HUES64 (cell line): ENCODE measurements around the gene SLC39A7.

Experiments
- H3K27ac ChIP-seq: 2 replicates; pipeline ENCODE4 v1.7.0; 2013; ENCODE audit warnings: low read depth, low read length, inconsistent platforms
- H3K27me3 ChIP-seq: 2 replicates; pipeline ENCODE4 v1.6.1; 2013; ENCODE audit warnings: mild to moderate bottlenecking, low read length; ENCODE audit not compliant: insufficient read depth
- H3K36me3 ChIP-seq: 2 replicates; pipeline ENCODE4 v1.6.1; 2013; ENCODE audit warnings: mild to moderate bottlenecking, low read length; ENCODE audit not compliant: insufficient read depth
- H3K4me1 ChIP-seq: 2 replicates; pipeline ENCODE4 v1.6.1; 2013; ENCODE audit warnings: mild to moderate bottlenecking, low read length, moderate library complexity; ENCODE audit not compliant: insufficient read depth
- H3K4me3 ChIP-seq: 2 replicates; pipeline ENCODE4 v1.5.1; 2013; ENCODE audit warnings: mild to moderate bottlenecking, low read length, moderate library complexity
- H3K9ac ChIP-seq: 2 replicates; pipeline ENCODE4 v1.6.1; 2013; ENCODE audit warnings: mild to moderate bottlenecking, low read depth, low read length
- H3K9me3 ChIP-seq: 2 replicates; pipeline ENCODE4 v1.6.1; 2013; ENCODE audit warnings: low read depth, low read length; ENCODE audit not compliant: insufficient read depth
- WGBS: fragments of 150-250, 120-280 bp; methylation state at CpG from one replicate; pipeline ENCODE4 v1.1.7; 2013; ENCODE audit warnings: missing lambda C conversion rate; 5-methylcytosine and 5-hydroxymethylcytosine counted together

SLC39A7 gene

DNA sequence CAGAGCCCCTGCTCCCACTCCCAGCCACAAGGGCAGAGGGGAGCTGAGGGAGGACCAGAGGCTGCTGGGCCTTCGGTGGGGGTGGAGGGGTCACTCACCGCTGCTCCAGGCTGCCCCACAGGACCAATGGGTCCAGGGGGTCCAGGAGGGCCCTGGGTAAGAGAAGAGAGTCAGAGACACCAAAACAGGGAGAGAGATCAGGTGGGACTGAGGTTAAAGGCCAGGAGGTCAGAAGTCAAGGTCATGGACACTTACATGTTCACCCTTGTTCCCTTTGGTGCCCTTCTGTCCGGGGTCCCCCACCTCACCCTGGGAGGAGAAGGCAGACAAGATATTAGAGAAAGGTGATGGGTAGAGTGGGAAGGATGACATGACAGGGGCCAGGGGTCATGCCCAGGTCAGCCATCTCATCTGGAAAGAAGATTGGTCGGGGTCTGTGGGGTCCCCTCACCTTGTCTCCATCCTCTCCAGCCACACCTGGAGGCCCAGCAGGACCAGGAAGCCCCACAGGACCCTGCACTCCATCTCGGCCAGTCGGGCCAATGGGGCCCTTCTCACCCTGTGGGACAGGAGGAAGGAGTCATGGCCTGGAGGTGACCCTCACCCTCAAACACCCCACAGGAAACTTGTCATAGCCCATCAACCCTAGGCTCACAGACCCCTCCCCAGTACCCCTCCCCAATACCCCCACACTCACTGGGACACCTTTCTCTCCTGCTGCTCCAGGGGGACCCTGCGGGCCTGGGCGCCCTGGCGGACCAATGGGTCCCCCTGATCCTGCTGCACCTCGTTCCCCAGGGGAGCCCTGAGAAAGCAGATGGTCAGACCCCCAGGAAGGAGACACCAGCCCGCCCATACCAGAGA is 29.4 kb upstream of the SLC39A7 start:
- H3K4me3 ChIP-seq = no peak overlapping the region
- H3K9ac ChIP-seq = no peak overlapping the region
- H3K9me3 ChIP-seq = no peaks in the 10 kb centered on the region
- 87% methylated on average over 11 of the region's 11 CpGs for WGBS
- H3K27ac ChIP-seq = no peak overlapping the region
- no peaks in the 10 kb centered on the region for H3K27me3 ChIP-seq
- H3K4me1 ChIP-seq = no peaks in the 10 kb centered on the region
- H3K36me3 ChIP-seq = no peaks in the 10 kb centered on the region

DNA sequence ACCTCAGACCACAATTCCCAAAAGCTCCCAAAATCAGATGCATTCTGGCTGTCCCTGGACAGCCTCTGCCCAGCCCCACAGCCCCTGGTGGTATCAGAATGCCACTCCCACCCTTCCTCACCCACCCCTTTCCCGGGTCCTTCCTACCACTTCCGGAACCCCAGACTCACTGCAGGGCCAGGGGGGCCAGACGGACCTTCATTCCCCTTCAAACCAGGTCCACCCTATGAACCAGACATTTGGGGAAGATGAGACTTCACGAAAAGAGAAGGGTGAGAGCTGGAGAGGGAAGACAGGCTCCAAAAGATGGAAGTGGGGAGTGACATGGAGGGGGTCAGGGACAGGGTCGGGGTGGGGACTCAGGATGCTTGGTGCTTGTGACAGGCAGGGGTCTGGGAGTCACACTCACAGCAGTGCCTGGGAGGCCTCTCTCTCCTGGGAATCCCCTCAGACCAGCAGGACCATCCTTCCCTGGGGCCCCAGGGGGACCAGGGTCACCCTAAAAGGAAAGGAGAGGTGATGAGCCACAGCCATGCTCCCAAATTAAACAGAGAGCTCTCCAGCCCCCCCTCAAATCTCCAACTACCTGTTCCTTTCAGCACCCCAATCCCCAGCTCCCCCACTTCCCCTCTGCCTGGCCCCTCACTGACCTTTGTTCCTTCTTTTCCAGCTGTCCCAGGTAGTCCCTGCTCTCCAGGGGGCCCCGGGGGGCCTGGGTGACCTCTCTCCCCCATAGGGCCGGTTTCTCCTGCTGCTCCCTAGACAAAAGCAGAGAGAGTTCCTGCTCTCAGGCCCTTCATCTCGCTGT is 28.6 kb upstream of the SLC39A7 start:
- H3K9me3 ChIP-seq = no peaks in the 10 kb centered on the region
- WGBS = 74% methylated on average over 8 of the region's 8 CpGs
- no peak overlapping the region for H3K4me3 ChIP-seq
- H3K9ac ChIP-seq = no peak overlapping the region
- H3K27me3 ChIP-seq = no peaks in the 10 kb centered on the region
- H3K4me1 ChIP-seq = no peaks in the 10 kb centered on the region
- no peak overlapping the region for H3K27ac ChIP-seq
- no peaks in the 10 kb centered on the region for H3K36me3 ChIP-seq

DNA sequence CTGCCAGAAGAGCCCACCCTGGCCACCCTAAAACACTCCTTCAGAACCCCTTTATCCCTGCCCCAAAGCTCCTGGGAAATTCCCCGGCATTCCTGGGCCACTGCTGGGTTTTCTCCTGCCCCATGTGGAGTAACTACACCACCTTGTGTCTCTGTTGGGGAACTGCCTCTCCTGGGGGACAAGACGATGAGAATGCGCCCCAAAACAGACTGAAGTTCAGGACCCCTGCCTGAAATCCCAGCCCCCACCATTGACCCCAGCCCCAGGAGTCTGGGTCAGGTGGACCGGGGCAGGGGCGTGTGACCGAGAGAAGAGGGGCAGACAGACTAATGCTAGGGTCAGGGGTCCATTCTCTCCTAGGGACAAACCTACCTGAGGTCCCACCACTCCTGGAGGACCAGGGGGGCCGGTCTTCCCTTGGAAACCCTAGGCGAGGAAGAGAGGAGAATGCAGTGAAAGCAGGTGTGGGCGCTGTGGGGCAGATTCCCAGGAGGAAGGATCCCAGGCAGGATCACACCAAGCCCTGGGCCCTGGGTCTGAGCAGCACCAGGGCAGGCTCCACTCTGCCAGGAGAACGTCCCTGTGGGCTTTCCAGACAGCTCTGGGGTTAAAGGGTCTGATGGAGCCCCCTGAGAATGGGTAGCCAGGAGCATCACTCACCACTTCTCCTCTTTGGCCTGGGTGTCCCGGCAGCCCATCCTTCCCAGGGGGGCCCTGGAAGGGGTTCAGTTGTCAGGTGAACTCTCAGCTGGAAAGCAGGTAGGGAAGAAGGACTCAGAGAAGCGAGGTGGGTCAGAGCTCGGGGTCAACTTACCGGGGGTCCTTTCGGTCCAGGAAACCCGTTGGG is 27.8 kb upstream of the SLC39A7 start:
- Histone ChIP-seq H3K9me3 (no peaks in the 10 kb centered on the region), H3K4me1 (no peaks in the 10 kb centered on the region), H3K36me3 (no peaks in the 10 kb centered on the region), H3K4me3 (no peak overlapping the region), H3K27ac (no peak overlapping the region), H3K9ac (no peak overlapping the region), H3K27me3 (no peaks in the 10 kb centered on the region)
- WGBS = 75% methylated on average over 16 of the region's 16 CpGs

DNA sequence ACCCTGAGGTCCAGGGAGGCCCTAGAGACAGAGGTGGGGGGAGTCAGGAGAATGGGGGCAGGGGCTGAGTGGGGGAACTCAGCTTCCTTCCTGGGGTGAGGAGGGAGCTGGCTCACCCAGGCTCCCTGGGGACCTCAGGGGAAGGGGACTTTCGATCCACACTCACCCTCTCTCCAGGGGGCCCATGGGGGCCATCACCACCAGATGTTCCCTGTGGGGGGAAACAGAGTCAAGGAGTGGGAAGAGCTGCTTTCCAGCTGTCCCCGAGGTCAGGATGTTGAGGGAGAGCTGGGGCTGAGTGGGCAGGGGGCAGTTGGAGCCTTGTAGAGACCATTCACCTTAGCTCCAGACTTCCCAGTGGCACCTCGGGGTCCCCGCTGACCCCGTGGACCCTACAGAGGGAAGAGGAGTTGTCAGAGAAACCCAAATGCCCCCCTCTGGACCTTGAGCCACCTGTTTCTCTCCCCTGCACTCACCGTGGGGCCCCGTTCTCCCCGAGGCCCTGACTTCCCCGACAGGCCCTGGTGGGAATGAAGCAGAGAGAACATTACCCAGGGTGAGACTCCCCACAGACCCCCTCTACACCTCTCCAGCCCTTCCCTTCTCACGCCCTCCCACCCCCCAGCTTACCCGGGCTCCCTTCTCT is 27.0 kb upstream of the SLC39A7 start:
- Histone ChIP-seq H3K27ac (no peak overlapping the region), H3K4me1 (no peaks in the 10 kb centered on the region), H3K4me3 (no peak overlapping the region), H3K27me3 (no peaks in the 10 kb centered on the region), H3K9me3 (no peaks in the 10 kb centered on the region), H3K36me3 (no peaks in the 10 kb centered on the region), H3K9ac (no peak overlapping the region)
- WGBS = 87% methylated on average over 8 of the region's 11 CpGs

DNA sequence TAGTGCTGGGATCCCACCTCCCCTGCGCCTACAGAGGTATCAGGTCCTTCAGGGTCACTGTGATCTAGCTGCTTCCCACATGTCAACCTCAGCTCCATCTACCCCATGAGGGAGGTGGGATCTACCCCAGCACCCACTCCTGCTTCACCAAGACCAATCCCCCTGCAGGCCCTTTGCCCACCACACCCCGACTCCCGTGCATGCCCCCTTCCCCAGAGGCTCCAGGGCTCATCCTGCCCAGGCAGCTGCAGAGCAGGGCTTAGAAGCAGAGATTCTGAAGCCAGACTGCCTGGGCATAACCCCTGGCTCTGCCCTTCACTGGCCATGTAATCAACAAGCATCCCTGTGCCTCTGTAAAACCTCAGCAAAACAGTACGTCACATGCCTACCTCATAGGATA is 25.9 kb upstream of the SLC39A7 start:
- Histone ChIP-seq H3K27ac (no peak overlapping the region), H3K9ac (no peak overlapping the region), H3K9me3 (no peaks in the 10 kb centered on the region), H3K36me3 (no peaks in the 10 kb centered on the region), H3K27me3 (no peaks in the 10 kb centered on the region), H3K4me3 (no peak overlapping the region), H3K4me1 (no peaks in the 10 kb centered on the region)
- WGBS = 91% methylated on average over 4 of the region's 4 CpGs

DNA sequence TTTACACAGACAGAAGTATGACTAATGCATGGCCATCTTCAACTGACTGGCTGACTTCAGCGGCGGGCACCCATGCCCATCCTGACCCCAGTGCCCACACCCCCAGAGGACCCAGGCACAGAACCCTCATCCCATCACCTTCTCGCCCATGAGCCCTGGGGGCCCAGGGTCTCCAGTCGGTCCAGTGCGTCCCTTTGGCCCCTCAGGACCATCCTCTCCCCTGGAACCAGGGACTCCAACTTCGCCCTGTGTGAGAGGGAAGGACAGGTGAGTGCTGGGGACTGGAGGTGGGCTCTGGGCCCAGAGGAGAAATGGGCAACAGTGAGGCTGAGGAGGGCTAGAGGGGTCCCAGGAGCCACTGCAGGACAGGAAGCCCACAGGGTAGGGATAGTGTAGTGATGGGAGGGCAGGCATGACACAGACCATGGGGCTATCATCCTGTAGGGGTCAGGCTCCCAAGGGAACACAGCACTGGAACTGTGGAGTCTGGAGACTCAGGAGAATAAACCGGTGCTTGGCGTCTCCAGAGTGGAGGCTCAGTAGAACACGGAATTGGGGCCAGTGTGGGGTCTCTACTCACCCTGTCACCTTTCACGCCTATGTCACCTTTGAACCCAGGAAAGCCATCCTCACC is 25.1 kb upstream of the SLC39A7 start:
- Histone ChIP-seq H3K27me3 (no peaks in the 10 kb centered on the region), H3K9me3 (no peaks in the 10 kb centered on the region), H3K9ac (no peak overlapping the region), H3K36me3 (no peaks in the 10 kb centered on the region), H3K4me1 (no peaks in the 10 kb centered on the region), H3K4me3 (no peak overlapping the region), H3K27ac (no peak overlapping the region)
- WGBS = 74% methylated on average over 10 of the region's 10 CpGs

DNA sequence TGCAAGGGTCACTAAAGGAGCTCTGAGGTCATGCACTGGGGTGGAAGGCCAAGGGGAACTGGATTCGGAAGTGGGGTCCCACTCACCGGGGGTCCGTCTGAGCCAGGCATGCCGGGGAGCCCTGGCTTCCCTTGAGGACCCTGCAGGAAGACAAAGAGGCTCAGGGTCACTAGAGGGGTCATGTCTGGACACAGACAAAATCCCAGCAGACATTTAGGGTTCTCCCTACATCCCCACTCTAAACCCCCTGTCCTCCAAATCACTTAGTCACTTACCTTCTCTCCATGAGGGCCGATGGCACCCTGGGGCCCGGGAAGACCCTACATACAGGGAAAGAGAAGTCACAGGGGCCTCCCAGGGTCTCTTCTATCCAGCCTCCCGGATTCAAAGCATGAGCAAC is 23.8 kb upstream of the SLC39A7 start:
- no peaks in the 10 kb centered on the region for H3K9me3 ChIP-seq
- 90% methylated on average over 7 of the region's 7 CpGs for WGBS
- H3K27ac ChIP-seq = no peak overlapping the region
- no peak overlapping the region for H3K9ac ChIP-seq
- no peaks in the 10 kb centered on the region for H3K27me3 ChIP-seq
- no peaks in the 10 kb centered on the region for H3K36me3 ChIP-seq
- no peaks in the 10 kb centered on the region for H3K4me1 ChIP-seq
- no peak overlapping the region for H3K4me3 ChIP-seq

DNA sequence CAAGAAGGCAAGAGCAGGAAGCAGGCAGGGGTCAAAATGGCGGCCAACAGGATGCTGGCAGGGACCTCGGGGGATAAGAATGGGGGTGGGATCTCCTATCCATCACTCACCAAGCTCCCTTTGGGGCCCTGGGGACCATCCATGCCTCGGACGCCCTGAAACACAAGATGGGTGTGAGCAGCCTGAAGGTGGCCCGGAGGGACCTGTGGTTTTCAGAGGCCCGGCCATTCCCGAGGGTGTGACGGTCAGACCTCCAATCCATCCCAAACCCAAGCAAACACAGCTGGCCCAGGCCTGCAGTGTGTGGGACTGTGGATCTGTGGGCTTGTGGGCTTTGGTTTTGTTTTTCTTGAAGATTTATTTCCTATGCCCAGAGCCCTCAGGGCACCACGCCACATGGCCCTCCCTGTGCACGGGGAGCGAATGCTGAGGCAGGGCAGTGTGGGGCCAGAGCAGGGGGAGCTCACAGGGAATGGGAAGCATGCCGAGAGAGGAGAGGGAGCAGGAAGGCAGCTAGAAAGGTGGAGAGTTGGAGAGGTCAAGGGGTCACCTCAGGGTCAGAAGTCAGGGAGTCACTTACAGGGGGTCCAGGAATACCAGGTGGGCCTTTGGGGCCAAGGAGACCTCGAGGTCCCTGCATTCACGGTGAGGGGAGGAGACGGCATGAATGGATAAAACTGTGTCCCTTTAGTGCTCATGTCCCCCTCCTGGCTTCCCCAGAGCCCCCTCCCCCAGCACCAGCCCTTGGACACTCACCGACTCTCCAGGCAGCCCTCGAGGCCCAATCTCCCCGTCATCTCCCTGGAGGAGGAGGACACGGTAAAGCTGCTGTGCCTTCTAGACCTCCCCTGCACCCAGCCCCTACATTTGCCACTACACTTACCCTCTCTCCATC is 22.9 kb upstream of the SLC39A7 start:
- Histone ChIP-seq H3K9ac (no peak overlapping the region), H3K36me3 (no peaks in the 10 kb centered on the region), H3K4me1 (no peaks in the 10 kb centered on the region), H3K27me3 (no peaks in the 10 kb centered on the region), H3K9me3 (no peaks in the 10 kb centered on the region), H3K27ac (no peak overlapping the region), H3K4me3 (no peak overlapping the region)
- 90% methylated on average over 16 of the region's 19 CpGs for WGBS

DNA sequence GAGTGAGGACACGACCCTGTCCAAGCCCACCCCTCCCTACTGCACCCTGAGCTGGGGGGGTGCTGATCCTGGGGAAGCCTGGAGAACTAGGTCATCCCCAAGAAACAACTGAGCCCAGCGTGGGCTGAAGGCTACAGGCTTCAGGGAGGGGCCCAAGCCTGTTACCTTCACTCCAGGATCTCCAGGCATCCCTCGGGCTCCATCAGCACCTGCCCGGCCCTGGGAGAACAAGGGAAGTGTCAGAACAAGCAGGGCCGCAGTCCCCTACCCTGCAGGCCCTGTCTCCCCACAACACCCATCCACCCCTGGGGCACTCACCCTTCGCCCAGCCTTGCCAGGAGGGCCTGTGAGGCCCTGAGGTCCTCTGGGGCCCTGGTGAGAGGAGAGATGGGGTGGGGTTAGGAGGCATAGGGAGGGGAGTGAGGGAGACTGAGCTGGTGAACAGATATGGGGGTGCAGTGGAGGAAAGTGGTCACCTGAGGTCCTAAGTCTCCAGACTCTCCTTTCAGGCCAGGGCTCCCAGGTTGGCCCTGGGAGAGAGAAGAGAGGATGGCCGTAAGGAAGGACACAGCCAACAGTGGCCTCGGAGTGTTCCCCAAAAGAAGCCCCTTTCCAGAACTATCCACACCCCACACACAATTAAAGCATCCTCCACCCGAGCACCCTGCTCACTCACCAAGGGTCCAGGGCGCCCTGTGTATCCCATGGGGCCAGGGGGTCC is 21.8 kb upstream of the SLC39A7 start:
- Histone ChIP-seq H3K4me3 (no peak overlapping the region), H3K9ac (no peak overlapping the region), H3K27me3 (no peaks in the 10 kb centered on the region), H3K36me3 (no peaks in the 10 kb centered on the region), H3K9me3 (no peaks in the 10 kb centered on the region), H3K27ac (no peak overlapping the region), H3K4me1 (no peaks in the 10 kb centered on the region)
- WGBS = 84% methylated on average over 10 of the region's 10 CpGs
